Measurements from ENCODE around the gene SYT7. TPM values are rescaled to one million over a fixed set of nuclear protein-coding genes. Genes with fewer than 3 reads are reported as not detected.

SYT7 gene
- total and polyA plus RNA-seq, 9 donors: 0.24 to 4.9 (median 1.7) TPM

DNA sequence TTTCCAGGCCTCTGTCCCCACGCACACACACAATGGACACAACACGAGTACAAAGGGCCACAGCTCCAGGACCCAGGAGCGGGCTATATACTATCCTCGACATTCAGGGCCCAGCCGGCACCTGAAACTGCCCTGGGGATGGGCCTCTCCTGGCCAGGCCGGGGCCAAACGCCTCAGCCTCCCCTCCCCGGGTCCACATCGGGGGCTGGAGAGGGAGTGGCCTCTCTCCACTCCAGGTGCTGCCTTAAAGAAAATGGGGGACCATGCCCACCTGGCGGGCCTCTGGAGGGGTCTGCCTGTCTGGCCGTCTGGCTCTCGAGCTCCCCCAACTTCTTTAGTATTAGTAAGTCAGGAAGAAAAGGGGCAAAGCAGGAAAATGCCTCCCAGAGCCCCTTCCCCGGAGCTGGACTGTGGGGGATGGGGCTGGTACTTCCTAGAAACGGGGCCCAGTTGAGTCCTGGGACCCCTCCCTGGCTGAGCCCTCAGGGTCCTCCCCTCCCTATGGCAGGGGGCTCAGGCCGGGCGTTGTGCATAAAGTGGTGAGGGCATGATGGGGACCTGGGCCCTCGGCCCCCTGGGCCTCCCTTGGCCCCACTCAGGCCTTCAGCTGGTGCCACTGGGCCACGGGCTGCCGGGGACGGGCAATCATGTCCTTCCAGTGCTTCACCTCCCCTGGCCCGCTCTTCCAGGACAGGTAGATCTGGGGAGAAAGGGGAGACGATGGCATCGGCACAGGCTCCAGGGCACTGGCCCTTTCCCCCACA, 62.7 kb downstream of the SYT7 start:
- Histone ChIP-seq H3K27me3 (no peaks in the 10 kb centered on the region), H3K36me3 (no peaks in the 10 kb centered on the region), H3K4me1 (ENCODE audit: insufficient read depth) (no peaks in the 10 kb centered on the region), H3K4me3 (no peak overlapping the region), H3K27ac (no peak overlapping the region), H3K9me3 (no peaks in the 10 kb centered on the region)
- TF ChIP-seq EP300 (IDR thresholded peaks at IDR 0.05) (no peak), POLR2A (IDR thresholded peaks at IDR 0.05) (no peak)
- TF ChIP-seq, protein P1, sequence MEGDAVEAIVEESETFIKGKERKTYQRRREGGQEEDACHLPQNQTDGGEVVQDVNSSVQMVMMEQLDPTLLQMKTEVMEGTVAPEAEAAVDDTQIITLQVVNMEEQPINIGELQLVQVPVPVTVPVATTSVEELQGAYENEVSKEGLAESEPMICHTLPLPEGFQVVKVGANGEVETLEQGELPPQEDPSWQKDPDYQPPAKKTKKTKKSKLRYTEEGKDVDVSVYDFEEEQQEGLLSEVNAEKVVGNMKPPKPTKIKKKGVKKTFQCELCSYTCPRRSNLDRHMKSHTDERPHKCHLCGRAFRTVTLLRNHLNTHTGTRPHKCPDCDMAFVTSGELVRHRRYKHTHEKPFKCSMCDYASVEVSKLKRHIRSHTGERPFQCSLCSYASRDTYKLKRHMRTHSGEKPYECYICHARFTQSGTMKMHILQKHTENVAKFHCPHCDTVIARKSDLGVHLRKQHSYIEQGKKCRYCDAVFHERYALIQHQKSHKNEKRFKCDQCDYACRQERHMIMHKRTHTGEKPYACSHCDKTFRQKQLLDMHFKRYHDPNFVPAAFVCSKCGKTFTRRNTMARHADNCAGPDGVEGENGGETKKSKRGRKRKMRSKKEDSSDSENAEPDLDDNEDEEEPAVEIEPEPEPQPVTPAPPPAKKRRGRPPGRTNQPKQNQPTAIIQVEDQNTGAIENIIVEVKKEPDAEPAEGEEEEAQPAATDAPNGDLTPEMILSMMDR (IDR thresholded peaks at IDR 0.05): no peak
- intact Hi-C loops (cut with DNase I): loop anchor here in 3 of 4 donors (5.0 to 10.0 kb wide), 2 partner anchors 41 to 73 kb away; no protein-coding TSS in a partner anchor
- DNase-seq: no peak
- 84 to 89% (median 86%) methylated on average over 23 of the region's 23 CpGs for WGBS, 3 donors

DNA sequence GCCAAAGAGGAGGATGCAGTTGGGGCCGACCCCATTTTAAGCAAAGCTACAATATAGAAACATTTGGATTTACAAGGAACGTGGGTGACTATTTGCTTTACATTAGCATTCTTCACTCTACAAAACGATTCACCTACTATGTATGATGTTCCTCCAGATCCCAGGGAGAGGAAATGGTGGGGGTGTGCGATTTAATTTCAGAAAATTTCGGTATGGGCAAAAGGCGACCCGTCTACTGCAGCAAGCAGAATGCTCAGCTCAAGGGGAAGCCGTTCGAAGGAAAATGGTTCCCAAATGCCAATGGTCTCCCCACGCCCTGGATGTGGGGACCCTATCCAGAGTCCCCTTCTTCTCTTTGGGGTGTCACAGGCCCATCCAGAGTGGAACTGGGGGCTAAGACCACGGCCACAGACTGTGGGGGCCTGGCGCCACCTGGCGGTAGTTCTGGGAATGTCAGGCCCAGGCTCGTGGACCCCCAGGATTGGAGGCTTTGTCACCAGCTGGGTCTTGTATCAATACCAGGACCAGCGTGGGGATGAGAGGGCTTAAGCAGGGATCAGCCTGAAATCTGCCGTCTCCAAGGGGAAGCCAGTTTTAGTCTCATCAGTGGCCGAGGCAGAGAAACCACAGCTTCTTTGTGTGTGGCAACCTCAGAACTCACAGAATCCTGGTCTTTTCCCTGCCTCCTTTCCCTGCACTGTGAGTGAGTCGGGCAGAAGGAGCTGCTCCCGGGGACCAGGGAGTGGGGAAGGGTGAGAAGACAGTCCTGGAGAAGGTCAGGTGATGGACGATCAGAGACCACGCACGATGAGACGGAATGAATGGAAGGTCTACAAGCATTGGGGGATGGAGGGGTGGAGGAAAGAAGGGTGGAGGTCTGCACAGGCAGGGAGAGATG, 64.0 kb downstream of the SYT7 start:
- TF ChIP-seq, protein P1 (IDR thresholded peaks at IDR 0.05): peak; percentile 94 to 95 (median 95)
- no peak for TF ChIP-seq POLR2A (IDR thresholded peaks at IDR 0.05)
- intact Hi-C loops (cut with DNase I): loop anchor here in 3 of 4 donors (2.0 to 10.0 kb wide), 3 partner anchors 38 to 72 kb away; no protein-coding TSS in a partner anchor
- Histone ChIP-seq H3K4me1 (ENCODE audit: insufficient read depth) (no peaks in the 10 kb centered on the region), H3K36me3 (no peaks in the 10 kb centered on the region), H3K4me3 (no peak overlapping the region), H3K27me3 (no peaks in the 10 kb centered on the region), H3K9me3 (no peaks in the 10 kb centered on the region), H3K27ac (no peak overlapping the region)
- 12 to 17% (median 16%) methylated on average over 23 of the region's 23 CpGs for WGBS, 3 donors
- peak in 4 of 5 donors; percentile 51 to 74 (median 61) for DNase-seq

DNA sequence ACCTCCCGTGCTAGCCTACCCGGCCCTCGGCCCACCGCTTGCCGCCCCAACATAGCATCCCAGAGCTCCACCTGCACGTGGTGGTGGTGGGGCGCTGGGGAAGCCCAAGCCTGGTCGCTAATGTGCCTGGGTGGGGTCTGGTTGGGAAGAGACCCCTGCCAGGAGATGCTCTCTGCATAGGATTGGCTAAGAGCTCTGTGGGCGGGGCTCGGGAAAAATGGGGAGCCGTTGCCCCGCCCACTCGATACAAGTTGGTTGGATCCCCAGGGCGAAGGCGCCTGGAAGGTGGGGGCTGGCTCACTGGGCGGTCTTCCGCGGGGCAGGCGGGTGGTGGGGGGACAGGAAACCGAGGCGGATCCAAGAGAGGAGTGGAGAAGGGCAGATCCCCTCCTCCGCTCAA, 64.7 kb downstream of the SYT7 start:
- no peak for DNase-seq
- H3K9me3 ChIP-seq: no peaks in the 10 kb centered on the region
- no peaks in the 10 kb centered on the region for H3K27me3 ChIP-seq
- no peaks in the 10 kb centered on the region for H3K36me3 ChIP-seq
- WGBS, 3 donors: 25 to 35% (median 27%) methylated on average over 18 to 22 of the region's 22 CpGs
- TF ChIP-seq EP300 (IDR thresholded peaks at IDR 0.05): no peak
- TF ChIP-seq, protein P1 (IDR thresholded peaks at IDR 0.05): no peak
- no peak for TF ChIP-seq POLR2A (IDR thresholded peaks at IDR 0.05)
- intact Hi-C loops (cut with DNase I): loop anchor here in 3 of 4 donors (2.0 to 10.0 kb wide), 3 partner anchors 37 to 71 kb away; no protein-coding TSS in a partner anchor
- H3K4me1 ChIP-seq (ENCODE audit: insufficient read depth): no peaks in the 10 kb centered on the region
- H3K27ac ChIP-seq: no peak overlapping the region
- no peak overlapping the region for H3K4me3 ChIP-seq

DNA sequence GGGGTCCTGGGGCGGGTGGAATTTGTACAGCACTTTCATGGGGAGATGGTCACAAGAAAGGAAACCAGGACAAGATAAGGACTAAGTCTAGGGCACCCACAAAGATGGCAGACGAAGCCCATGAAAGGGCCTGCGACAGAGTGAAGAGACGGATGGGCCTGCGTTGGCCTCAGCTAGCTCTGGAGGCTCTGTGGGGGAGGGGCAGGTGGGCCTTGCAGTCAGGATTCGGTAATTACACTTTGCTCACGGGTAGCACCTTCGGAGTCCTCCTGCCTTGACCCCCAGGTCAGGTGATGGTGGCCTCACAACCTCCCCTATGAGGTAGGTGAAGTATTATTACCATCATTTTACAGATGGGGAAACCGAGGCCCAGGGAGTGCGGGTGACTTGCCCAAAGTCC, 65.2 kb downstream of the SYT7 start:
- no peak for DNase-seq
- 80 to 87% (median 84%) methylated on average over 10 of the region's 10 CpGs for WGBS, 3 donors
- no peak for TF ChIP-seq POLR2A (IDR thresholded peaks at IDR 0.05)
- TF ChIP-seq, protein P1 (IDR thresholded peaks at IDR 0.05): no peak
- no peak for TF ChIP-seq EP300 (IDR thresholded peaks at IDR 0.05)

More for the DNA sequence above, 65.2 kb downstream of the SYT7 start:
- no peaks in the 10 kb centered on the region for H3K27me3 ChIP-seq
- no peak overlapping the region for H3K27ac ChIP-seq
- intact Hi-C loops (cut with DNase I): loop anchor here in 3 of 4 donors (2.0 to 10.0 kb wide), 3 partner anchors 37 to 71 kb away; no protein-coding TSS in a partner anchor
- H3K4me1 ChIP-seq (ENCODE audit: insufficient read depth): no peaks in the 10 kb centered on the region
- no peaks in the 10 kb centered on the region for H3K9me3 ChIP-seq
- no peaks in the 10 kb centered on the region for H3K36me3 ChIP-seq
- no peak overlapping the region for H3K4me3 ChIP-seq
